GM18505 (cell line): ENCODE data around the gene TSPAN14.

ENCODE experiments used
- ATAC-seq: cut with Tn5 transposase; IDR thresholded peaks from one replicate; pipeline ENCODE4 v1.9.1; 2021; ENCODE audit not compliant: unreplicated experiment
- POLR2A ChIP-seq: IDR thresholded peaks from 4 replicates; pipeline ENCODE4 v1.6.1; 2011; ENCODE audit warnings: borderline replicate concordance; ENCODE audit not compliant: insufficient read depth, insufficient read length; ENCODE audit errors: extremely low read depth

TSPAN14 gene

DNA sequence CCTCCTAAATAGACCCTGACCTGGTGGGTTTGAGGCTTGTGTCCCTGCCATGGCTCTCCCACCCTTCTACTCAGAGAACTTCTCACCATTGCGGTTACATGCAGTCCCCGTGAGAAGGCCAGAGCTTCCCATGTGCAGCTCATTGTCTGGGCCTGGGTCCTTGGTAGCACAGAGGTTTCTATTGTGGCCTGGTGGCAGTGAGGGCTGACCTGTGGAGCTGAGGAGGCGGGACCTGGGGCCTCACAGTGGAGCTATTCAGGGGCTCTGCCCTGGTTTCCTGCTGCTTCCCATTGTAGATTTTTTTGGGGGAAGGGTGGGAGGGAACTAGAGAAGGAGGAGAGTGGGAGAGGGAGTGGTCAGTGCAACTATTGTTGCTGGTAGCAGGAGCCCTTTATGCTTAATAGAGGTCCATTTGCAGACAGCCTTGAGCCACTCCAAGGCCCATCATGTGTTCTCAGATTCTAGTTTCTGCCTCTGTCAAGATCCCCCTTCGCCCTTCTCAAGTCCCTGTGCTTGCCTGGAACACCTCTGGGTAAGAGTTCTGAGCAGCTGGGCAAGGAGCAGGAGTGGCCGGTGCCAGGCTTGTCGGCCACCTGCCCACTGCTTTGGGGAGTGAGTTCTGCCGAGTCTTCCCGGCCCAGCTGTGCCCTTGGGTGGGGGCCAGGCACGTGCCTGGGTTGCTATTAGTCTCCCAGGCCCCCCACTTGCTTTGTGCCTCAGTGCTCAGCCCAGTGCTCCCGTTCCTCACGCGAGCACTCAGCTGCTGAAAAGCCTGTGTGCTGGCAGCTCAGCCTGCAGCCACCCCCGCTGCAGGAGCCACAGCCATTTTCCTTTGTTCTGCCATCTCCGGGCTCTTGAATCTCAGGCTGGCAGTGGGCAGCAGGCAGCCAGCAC, 10.7 kb downstream of the TSPAN14 start:
- no peak for ATAC-seq
- no peak for TF ChIP-seq POLR2A

- no peak for TF ChIP-seq POLR2A
- no peak for ATAC-seq
Observed at GRCh38 chr10:80465451-80465835, 11.3 kb downstream of the TSPAN14 start.

GRCh38 chr10:80465839-80466590, 11.9 kb downstream of the TSPAN14 start:
- no peak for TF ChIP-seq POLR2A
- ATAC-seq, result no peak

- no peak for ATAC-seq
- no peak for TF ChIP-seq POLR2A
Observed at GRCh38 chr10:80466724-80467326, 12.7 kb downstream of the TSPAN14 start.

GRCh38 chr10:80468002-80468401, 13.9 kb downstream of the TSPAN14 start:
- no peak for ATAC-seq
- TF ChIP-seq POLR2A, result no peak

DNA sequence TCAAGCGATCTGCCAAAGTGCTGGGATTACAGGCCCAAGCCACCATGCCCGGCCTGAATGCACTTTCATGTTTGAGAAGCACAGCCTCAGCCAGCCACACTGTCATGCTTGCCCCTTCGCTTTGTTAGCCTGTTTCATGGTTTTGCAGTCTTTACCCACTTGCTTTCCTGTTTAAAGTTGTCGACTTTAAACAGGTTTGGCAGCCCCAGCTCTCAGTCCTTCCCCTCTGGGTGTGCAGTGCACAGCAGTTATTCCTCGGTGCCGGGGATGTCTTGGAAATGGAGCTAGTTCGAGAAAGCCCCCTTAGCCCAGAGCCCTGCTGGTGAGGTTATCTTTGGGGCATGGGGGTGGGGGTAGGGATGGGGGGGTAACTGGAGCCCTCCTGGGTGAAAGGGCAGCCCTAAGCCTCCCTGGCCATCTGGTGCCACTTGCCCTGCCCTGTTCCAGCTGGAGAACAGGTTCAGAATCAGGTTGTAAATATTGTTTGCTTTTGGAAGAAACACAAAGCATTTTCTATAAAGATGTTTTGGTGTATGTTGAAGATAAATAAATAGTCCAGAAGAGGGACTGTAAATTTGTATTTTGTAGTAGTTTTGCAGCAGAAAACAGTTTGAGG, 14.8 kb downstream of the TSPAN14 start:
- TF ChIP-seq POLR2A, result no peak
- no peak for ATAC-seq

DNA sequence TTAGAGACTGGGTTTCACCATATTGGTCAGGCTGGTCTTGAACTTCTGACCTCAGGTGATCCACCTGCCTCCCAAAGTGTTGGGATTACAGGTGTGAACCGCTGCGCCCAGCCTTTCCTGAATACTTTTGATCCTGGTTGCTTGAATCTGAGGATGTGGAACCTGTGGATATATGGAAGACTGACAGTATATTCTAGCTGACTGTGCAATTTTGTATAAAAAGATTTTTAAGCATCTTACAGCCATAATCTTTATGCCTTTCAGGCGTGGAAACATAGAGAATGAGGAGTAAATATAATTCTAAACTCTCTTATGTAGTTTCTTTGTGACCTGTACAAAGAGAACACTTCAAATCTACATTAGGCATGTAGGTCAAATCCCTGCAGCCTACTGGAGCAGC, 16.2 kb downstream of the TSPAN14 start:
- no peak for TF ChIP-seq POLR2A
- no peak for ATAC-seq

GRCh38 chr10:80471001-80471400, 16.9 kb downstream of the TSPAN14 start:
- no peak for ATAC-seq
- no peak for TF ChIP-seq POLR2A

- peak; percentile 50 for ATAC-seq
- no peak for TF ChIP-seq POLR2A
Observed at GRCh38 chr10:80471715-80472233, 17.7 kb downstream of the TSPAN14 start.

DNA sequence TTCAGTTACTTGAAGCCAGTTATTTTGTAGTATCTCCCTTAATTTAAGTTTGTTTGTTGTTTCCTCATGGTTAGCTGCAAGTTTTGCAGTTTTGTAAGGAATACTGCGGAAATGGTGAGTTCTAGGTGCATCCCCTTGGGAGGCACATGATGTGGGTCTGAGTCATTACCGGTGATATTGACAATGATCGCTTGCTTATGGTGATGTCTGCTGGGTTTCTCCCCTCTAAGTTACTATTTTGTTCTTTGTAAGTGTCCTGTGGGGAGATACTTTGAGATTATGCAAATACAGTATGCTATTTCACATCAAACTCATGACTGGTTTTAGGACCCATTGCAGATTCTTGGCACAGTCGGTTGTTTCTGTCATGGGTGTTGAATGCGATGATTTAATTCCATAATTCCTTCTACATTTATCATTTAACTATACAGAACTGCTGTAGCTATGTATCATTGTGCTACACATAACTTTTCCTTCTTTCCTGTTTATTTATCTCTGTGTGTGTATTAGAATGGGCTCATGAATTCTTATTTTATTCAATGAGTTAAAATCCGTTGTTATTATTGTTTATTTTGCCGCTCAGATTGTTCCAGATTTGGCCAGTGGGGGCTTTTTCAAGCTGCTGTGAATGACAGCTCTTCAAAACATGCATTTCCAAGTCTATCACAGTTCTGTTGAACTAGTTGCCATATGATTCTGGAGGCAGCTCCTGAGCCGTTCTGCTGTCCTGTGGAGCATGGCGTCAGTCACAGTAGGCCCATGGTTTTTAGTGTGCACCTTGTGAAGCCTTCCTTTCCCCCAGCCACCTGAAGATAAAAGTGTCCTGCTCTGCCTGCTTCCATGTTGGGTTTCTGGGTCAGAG, 18.4 kb downstream of the TSPAN14 start:
- TF ChIP-seq POLR2A, result no peak
- ATAC-seq, result peak; percentile 86

DNA sequence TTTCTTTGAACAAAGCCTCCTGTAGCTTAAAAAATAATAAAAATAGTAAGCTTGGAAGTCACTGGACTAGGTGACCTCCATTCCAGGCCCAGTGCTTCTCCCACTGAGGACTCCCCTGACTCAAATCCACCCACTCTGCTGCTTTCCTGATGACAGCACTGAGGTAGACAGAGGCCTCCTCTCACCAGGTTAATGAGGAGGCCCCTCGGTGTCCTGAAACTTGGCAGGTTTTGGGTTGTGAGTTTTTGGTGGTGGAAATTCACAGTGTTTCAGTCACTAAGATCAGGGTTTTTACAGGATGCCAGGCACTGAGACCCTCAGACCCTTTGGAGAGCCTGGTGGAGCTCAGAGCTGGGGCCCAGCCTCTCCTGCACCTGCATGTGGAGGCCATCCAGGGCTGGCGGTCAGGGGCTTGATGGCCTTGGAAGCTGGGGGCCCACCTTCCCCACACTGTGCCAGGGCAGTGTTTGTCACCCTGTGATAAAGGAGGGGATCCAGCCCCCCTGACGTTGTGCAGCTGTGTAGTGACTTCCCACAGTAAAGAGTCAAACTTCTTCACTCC, 19.1 kb downstream of the TSPAN14 start:
- ATAC-seq, result no peak
- no peak for TF ChIP-seq POLR2A

GRCh38 chr10:80473692-80474596, 19.8 kb downstream of the TSPAN14 start:
- no peak for TF ChIP-seq POLR2A
- ATAC-seq, result no peak

GRCh38 chr10:80474597-80474910, 20.4 kb downstream of the TSPAN14 start:
- no peak for TF ChIP-seq POLR2A
- no peak for ATAC-seq
